GM12872 (cell line): Measurements from ENCODE around the gene ZNF446.

Experiments used
- TF ChIP-seq, protein P1 (sequence below): IDR thresholded peaks from 3 replicates; pipeline ENCODE4 v1.5.1; 2011; ENCODE audit warnings: low read depth, mild to moderate bottlenecking, low read length, moderate library complexity; ENCODE audit not compliant: insufficient read depth

The ZNF446 gene

DNA sequence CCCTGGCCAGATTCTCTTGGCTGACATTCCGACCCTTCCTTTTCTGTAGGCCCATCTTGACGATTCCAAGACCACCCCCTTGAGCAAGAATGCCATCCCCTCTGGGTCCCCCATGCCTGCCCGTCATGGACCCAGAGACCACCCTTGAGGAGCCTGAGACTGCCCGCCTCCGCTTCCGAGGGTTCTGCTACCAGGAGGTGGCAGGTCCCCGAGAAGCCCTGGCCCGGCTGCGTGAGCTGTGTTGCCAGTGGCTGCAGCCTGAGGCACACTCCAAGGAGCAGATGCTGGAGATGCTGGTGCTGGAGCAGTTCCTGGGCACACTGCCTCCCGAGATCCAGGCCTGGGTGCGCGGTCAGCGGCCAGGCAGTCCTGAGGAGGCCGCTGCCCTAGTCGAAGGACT is 978 bp downstream of the ZNF446 start:
- TF ChIP-seq, protein P1, sequence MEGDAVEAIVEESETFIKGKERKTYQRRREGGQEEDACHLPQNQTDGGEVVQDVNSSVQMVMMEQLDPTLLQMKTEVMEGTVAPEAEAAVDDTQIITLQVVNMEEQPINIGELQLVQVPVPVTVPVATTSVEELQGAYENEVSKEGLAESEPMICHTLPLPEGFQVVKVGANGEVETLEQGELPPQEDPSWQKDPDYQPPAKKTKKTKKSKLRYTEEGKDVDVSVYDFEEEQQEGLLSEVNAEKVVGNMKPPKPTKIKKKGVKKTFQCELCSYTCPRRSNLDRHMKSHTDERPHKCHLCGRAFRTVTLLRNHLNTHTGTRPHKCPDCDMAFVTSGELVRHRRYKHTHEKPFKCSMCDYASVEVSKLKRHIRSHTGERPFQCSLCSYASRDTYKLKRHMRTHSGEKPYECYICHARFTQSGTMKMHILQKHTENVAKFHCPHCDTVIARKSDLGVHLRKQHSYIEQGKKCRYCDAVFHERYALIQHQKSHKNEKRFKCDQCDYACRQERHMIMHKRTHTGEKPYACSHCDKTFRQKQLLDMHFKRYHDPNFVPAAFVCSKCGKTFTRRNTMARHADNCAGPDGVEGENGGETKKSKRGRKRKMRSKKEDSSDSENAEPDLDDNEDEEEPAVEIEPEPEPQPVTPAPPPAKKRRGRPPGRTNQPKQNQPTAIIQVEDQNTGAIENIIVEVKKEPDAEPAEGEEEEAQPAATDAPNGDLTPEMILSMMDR: no peak

DNA sequence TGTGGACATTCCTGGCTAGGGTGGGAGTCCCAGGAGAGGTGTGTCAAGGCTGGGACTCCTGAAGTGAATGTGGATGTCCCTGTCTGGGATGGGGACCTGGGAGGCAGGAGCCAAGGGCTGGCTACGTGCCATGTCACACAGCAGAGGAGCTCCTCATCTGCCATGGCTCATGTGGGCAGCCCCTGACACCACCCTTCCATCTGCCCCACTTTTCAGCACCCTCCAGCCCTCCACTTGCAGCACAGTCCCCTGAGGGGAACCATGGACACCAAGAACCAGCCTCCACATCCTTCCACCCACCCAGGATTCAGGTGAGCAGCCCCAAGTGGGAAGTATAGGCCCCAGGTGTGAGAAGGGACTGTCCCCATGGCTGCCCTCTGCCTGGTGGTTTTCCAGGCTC is 1.7 kb downstream of the ZNF446 start:
- TF ChIP-seq, protein P1: no peak

DNA sequence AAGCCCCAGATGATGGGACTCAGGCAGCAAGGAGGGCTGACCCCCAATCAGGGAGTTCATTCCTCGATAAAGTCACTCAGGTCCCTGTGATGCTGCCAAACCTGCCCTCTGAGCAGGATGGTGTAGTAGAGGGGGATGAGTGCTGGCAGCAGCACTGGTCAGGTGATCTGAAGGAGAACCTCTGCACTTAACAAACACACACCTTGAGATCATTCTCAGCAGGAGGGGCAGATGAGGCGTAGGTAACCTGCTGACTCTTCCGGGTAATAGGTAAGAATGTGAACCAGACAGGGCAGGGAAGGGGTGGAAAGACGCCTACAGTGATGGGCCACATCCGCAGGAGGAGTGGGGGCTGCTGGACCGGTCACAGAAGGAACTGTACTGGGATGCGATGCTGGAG is 3.2 kb downstream of the ZNF446 start:
- TF ChIP-seq, protein P1: no peak

DNA sequence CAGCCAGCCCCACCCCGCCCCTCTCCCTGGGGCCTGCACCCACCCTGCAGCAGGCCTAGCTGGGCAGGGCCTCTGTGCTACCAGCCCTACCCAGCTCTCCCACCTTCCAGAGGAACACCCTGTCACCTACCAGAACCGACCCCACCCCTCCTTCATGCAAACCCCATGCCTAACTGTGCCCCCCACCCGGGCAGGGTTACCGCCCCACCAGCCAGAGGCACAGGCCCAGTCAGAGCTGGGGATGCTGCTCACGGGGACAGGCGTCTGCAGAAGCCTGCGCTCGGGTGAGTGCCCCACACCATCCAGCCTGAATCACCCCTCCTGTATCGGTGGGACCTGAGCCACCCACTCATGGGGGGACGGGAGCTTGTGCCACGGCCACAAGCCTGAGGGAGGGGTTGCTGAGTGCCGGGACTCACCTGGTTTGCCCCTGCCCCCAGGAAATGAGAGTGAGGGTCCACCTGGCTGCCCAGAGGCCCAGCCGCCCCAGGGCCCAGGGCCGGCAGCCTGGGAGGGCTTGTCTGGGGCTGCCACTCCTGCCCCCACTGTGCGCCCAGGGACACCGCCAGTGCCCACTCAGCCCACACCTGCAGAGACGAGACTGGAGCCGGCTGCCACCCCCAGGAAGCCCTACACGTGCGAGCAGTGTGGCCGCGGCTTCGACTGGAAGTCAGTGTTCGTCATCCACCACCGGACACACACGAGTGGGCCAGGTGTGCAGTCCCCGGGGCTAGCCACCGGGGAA is 3.8 kb downstream of the ZNF446 start:
- TF ChIP-seq, protein P1: no peak

DNA sequence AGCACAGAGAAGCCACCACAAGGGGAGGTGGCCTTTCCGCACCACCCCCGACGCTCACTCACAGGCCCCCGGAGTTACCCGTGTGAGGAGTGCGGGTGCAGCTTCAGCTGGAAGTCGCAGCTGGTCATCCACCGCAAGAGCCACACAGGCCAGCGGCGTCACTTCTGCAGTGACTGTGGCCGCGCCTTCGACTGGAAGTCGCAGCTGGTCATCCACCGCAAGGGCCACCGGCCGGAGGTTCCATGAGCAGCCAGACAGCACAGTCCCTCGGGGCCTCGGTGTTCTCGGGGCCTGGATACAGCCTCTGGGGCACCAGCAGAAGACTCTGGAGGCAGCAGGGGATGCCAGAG is 4.3 kb downstream of the ZNF446 start:
- TF ChIP-seq, protein P1: no peak

DNA sequence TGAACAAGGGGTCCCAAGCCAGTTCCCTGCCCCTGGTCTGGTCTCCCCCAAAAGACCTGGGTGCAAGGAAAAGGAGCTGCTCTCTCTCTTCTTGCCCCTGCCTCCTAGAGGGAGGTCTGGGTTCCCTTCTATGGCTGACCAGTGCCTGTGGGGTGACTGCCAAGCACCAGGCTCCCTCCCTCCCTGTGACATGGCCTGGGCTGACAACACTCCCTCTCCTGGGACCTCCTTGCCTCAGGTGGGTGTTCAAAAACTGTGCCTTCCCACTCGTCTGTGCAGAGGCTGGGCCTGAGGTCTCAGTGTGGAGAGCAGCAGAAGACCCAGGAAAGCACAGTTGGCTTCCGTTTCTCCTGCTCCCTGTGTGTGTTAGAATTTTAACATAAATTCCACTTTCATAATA is 4.7 kb downstream of the ZNF446 start:
- TF ChIP-seq, protein P1: no peak

DNA sequence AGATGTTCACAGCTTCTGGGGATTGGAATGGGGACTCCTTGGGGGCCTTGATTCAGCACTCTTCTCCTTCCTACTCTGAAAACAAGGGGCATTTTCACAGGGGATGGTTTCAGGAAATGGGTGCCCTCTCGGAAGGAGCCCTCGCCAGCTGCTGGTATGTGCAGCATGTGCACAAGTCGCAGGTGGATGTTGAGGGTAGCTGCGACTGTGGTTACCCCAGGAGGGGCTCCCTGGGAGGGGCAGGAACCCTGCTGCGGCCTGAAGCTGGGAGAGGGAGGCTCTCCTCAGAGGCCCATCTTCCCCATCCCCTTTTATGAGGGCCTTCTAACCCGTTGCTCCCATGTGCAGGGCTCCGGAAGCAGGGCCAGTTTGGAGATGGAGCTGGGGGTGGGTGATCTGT is 6.2 kb downstream of the ZNF446 start:
- TF ChIP-seq, protein P1: no peak
